NCI-H2029 treated with DMSO at 0.1 percent for 48 hours (cell line): ENCODE data around the gene CACNA1D.

Experiments
- DNase-seq: peaks from one replicate; lab custom pipeline; 2025; lab: John Stamatoyannopoulos, UW

Gene CACNA1D

GRCh38 chr3:53750253-53751210 lies 256.1 kb downstream of the CACNA1D start:
- DNase-seq: no peak

- no peak for DNase-seq
These were observed 259.2 kb downstream of the CACNA1D start for GRCh38 chr3:53753518-53754183.

GRCh38 chr3:53754325-53754724 lies 259.9 kb downstream of the CACNA1D start:
- no peak for DNase-seq

DNA sequence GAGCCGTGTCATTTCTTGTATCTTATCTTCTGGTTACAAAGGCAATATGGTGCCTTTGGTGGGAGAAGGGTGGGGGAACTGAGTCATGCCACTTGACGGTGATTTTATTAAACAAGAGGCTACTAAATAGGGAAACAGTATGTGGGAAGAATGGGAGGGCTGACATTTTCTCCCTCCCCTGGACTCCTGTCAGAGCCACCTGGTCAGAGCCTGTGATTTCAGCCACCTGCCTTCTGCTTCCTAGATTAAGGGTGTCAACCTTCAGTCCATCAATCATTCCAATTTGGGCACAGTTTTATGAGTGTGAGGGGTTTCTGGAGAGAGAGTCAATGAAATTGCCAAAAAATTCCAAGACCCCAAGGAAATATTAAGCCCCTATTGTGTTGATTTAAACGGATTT lies 264.4 kb downstream of the CACNA1D start:
- no peak for DNase-seq

- DNase-seq: no peak
These were observed 268.9 kb downstream of the CACNA1D start for GRCh38 chr3:53763353-53763752.

- peak; percentile 34 for DNase-seq
These were observed 269.8 kb downstream of the CACNA1D start for GRCh38 chr3:53764026-53764775.

DNA sequence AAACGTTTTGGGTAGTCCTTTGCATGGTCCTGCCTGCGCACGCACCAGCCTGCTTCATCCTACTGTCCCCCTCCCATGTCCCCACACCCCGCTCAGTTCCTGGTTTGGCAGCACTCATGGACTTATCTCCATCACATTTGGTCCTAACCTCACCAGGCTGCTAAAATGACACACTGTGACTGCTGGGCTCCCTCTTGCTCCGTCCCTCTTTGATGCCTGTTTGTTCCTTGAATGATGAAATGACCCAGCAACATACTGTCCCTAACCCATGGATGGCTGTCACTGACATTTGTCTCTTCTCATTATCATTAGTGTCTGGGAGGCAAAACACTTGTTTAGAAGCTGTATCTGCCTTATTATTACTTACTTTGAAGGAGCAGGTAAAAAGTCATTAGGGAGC lies 271.3 kb downstream of the CACNA1D start:
- DNase-seq: no peak

- no peak for DNase-seq
These were observed 272.3 kb downstream of the CACNA1D start for GRCh38 chr3:53766706-53767105.

GRCh38 chr3:53768478-53769459 lies 274.4 kb downstream of the CACNA1D start:
- no peak for DNase-seq

DNA sequence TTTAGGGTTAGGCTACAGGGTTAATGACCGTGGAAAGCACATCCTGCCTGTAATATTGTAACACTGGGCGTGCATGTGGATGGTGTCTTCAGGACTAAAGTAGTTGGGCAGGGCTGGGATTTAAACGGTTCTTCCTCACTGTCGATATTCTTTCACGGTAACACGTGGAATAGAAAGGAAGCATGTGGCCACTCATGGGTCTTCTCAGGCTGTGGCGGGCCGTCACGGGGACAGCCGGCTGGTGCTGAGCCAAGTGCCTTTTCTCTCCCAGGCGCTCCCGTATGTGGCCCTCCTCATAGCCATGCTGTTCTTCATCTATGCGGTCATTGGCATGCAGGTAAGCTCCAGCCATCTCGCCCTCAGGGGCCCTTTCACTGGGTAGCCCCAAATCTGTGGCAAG lies 278.2 kb downstream of the CACNA1D start:
- DNase-seq: no peak

- no peak for DNase-seq
These were observed 278.6 kb downstream of the CACNA1D start for GRCh38 chr3:53773021-53773436.

GRCh38 chr3:53773611-53774368 lies 279.4 kb downstream of the CACNA1D start:
- DNase-seq: no peak

DNA sequence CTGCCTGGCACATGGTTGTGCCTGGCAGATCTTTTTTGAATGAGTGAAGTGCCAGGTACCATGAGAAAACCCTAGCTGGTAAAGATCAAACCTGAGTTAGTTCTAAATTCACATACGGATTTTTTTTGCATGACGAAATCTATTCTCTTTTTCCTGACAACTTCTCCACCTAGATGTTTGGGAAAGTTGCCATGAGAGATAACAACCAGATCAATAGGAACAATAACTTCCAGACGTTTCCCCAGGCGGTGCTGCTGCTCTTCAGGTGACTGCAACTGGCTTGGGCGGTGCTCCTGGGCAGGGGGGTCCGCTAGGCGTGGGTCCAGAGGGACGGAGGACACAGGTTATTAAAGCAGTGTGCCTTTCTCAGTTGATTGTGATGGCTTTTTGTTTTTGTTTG lies 280.0 kb downstream of the CACNA1D start:
- no peak for DNase-seq

DNA sequence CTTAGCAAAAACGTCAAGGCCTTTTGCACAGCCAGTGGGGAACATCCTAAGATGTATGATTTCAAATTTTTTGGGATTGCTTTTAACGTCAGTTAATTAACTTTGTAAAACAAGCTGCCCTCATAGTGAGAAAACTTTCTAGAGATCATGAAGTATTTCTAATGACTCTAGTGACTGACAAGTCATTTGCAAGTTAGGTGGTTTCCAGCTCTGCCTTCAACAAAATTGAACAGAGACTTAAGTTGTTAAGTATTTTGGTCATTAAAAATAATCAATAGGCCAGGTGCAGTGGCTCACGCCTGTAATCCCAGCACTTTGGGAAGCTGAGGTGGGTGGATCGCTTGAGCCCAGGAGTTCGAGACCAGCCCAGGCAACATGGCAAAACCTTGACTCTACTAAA lies 280.6 kb downstream of the CACNA1D start:
- DNase-seq: no peak

GRCh38 chr3:53775834-53776251 lies 281.4 kb downstream of the CACNA1D start:
- no peak for DNase-seq

DNA sequence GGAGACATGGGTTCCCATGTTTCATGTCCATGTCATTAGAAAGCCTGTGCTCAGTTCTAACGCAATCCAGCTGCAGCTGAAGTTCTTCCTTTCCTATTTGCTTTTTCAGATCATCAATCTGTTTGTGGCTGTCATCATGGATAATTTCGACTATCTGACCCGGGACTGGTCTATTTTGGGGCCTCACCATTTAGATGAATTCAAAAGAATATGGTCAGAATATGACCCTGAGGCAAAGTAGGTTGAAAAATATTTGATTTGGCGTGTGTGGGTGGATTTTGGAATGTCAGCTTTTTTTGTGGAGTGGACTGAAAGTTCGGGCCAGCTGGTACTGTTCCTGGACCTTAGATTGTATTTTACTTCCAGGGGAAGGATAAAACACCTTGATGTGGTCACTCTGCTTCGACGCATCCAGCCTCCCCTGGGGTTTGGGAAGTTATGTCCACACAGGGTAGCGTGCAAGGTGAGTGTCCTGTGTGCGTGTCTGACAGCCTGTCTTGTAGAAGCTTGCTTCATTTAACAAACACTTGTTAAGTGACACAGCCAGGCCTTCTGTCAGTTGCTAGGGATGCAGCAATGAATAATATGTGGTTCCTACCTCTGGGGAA lies 282.2 kb downstream of the CACNA1D start:
- no peak for DNase-seq

GRCh38 chr3:53777468-53777867 lies 283.1 kb downstream of the CACNA1D start:
- DNase-seq: no peak

DNA sequence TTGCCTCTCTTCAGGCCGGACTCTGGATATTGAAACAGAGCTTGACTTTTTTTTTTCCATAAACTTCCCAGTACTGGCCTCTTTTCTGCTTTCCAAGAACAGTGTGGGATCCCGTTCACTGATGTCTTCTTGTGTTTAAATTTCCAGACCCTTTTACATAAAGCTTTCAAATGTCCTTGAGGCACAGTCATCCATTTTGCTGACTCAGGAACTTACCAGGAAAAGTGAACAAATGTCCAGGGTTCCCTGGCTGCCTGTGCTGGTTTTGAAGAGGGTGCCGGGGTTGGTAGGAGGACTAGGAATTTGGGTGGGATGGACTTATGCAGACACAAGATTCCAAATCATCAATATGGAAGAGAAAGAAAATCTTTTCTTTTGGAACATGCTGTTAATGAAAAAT lies 283.7 kb downstream of the CACNA1D start:
- DNase-seq: no peak

DNA sequence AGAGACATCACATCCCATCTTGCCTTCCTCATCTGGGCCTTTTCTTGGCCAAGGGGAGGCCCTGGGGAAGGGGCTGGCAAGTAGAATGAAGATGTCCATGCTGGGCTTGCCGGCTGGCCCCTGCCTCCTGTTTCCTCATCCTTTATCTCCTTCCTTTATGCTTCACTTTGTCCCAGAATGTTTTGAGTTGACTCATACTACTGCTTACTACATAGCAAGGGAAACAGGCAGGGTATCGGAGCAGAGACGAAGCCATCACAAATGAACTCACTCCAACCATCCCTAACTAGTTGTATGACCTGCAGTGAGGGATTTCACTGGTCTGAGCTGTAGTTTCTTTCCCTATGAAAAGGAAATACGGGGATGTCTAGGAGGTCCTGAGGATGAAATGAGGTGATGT lies 285.8 kb downstream of the CACNA1D start:
- DNase-seq: no peak

- DNase-seq: no peak
These were observed 286.4 kb downstream of the CACNA1D start for GRCh38 chr3:53780806-53781205.
